NB4 (cell line): ENCODE results near the gene CDH13.

Experiments used
- DNase-seq: peaks from one replicate; pipeline ENCODE4 v3.0.0; 2010; ENCODE audit warnings: low read depth
- H3K4me3 ChIP-seq: one replicate; pipeline ENCODE4 v1.5.1; 2011; ENCODE audit warnings: mild to moderate bottlenecking, low read depth, low read length, moderate library complexity
- MYC ChIP-seq: IDR thresholded peaks from 2 replicates; pipeline ENCODE4 v1.6.1; 2011; ENCODE audit warnings: low read depth, low read length
- POLR2A ChIP-seq: IDR thresholded peaks from 2 replicates; pipeline ENCODE4 v1.6.1; 2011; ENCODE audit warnings: mild to moderate bottlenecking; ENCODE audit not compliant: insufficient read length; ENCODE audit errors: extremely low read depth
- TF ChIP-seq, protein P1 (sequence below): IDR thresholded peaks from 2 replicates; pipeline ENCODE4 v1.6.1; 2011; ENCODE audit warnings: low read depth, low read length
- TF ChIP-seq, protein P2 (sequence below): IDR thresholded peaks from one replicate; pipeline ENCODE4 v1.5.1; 2012; ENCODE audit warnings: low read depth, low read length

Gene CDH13

DNA sequence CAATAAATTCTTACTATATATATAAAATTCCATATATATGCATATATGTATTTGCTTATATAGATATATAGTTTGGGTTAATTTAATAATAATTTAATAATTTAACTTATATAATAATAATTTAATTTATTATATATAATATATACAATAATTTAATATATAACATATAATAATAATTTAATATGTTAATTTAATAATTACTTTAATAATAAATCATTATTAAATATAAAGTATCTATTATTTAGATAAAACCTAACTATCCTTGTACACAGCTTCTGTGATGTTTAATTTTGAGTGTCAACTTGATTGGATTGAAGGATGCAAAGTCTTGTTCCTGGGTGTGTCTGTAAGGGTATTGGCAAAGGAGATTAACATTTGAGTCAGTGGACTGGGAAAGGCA lies 40.6 kb upstream of the CDH13 start:
- no peak overlapping the region for H3K4me3 ChIP-seq
- DNase-seq, result no peak
- TF ChIP-seq, protein P1, sequence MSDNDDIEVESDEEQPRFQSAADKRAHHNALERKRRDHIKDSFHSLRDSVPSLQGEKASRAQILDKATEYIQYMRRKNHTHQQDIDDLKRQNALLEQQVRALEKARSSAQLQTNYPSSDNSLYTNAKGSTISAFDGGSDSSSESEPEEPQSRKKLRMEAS, result no peak
- TF ChIP-seq, protein P2, sequence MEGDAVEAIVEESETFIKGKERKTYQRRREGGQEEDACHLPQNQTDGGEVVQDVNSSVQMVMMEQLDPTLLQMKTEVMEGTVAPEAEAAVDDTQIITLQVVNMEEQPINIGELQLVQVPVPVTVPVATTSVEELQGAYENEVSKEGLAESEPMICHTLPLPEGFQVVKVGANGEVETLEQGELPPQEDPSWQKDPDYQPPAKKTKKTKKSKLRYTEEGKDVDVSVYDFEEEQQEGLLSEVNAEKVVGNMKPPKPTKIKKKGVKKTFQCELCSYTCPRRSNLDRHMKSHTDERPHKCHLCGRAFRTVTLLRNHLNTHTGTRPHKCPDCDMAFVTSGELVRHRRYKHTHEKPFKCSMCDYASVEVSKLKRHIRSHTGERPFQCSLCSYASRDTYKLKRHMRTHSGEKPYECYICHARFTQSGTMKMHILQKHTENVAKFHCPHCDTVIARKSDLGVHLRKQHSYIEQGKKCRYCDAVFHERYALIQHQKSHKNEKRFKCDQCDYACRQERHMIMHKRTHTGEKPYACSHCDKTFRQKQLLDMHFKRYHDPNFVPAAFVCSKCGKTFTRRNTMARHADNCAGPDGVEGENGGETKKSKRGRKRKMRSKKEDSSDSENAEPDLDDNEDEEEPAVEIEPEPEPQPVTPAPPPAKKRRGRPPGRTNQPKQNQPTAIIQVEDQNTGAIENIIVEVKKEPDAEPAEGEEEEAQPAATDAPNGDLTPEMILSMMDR, result no peak
- TF ChIP-seq POLR2A (no peak), MYC (no peak)

DNA sequence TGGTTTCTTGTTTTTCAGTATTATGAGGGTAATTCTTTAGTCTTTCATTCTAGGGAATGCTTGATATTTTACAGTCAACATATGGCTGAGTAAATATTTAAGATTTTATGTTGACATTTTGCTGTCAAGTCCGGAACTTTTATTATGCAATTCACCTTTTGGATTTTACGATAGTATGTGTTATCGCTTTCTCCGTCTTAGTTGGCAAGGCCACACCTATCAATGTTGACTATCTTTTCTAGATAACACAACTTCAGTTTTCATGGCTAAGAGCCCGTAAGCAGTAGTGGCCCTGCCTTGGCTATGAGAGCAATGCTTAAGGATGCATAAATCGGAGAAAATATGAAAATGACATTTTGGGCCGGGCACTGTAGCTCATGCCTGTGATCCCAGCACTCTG lies 39.5 kb upstream of the CDH13 start:
- TF ChIP-seq MYC (no peak), POLR2A (no peak)
- TF ChIP-seq, protein P1, result no peak
- TF ChIP-seq, protein P2, result no peak
- no peak overlapping the region for H3K4me3 ChIP-seq
- no peak for DNase-seq

DNA sequence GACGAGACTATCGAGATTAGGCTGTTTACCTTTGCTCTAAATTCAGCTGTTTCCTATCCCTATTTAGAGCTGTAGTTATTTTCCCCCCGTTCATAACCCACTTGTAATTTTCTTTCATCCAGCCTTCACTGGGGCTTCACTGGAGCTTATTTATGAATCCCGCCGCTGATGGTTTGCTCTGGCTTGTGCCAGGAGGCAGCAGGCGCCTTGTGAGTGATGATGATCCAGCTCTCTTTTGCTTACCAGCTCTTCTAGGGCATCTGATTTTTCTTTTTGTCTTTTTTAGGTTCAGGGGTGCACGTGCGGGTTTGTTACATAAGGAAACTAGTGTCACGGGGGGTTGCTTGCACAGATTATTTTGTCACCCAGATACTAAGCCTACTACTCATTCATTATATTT lies 37.4 kb upstream of the CDH13 start:
- DNase-seq, result no peak
- TF ChIP-seq, protein P2, result no peak
- TF ChIP-seq MYC, result no peak
- no peak for TF ChIP-seq POLR2A
- TF ChIP-seq, protein P1, result no peak
- no peak overlapping the region for H3K4me3 ChIP-seq

DNA sequence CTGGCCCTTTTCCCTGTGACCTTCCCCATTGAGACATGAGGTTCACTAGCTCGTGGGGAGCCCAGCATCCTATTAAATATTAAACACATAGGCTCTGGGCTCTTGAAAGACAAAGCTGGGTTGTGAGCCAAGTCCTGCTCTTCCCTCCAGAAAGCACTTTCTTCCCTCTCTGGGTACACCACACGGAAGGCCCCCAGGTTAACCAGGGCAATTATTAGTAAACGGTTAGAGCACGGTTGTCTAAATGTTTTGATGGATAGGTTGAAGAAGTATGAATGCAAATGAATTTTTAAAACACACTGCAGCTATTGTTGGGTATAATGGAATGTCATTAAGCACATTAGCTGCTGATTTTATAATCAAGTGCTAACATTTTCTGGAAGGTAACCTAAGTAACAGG lies 32.7 kb upstream of the CDH13 start:
- TF ChIP-seq, protein P2, result no peak
- TF ChIP-seq POLR2A, result no peak
- no peak for TF ChIP-seq MYC
- TF ChIP-seq, protein P1, result no peak
- DNase-seq, result no peak
- H3K4me3 ChIP-seq, result no peak overlapping the region

DNA sequence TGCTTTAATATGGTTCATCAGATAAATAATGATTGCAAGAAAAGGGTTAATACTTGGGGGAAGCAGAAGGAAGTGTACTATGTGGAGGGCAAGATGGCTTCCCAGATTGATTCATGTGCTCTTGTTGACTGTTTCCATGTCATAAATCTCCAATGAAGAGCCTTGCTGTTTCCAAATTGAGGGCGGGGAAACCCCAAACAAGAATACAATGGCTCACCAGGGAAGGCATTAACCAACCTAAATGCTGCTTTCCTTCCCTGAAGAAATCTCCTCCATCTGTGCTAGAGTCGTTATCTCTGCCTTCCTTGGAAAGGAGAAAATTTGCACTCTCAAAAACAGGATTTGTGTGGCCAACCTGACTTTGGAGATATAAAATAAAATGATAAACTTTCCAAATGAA lies 28.0 kb upstream of the CDH13 start:
- H3K4me3 ChIP-seq, result no peak overlapping the region
- TF ChIP-seq, protein P2, result no peak
- TF ChIP-seq POLR2A (no peak), MYC (no peak)
- TF ChIP-seq, protein P1, result no peak
- DNase-seq, result no peak
